GM23338 (cell line): ENCODE results near the gene TBRG4.

Experiments used
- CTCF ChIP-seq, 2 experiments: fragments of 200-600 bp in 1 of 2; sonication (generic) in 1 of 2; conservative IDR thresholded peaks; 2 replicates each; pipeline versions ENCODE4 v1.5.1 to v1.6.1; 2016 to 2017; ENCODE audit warnings: antibody characterized with exemption in 2 of 2, low read depth in 2 of 2, mild to moderate bottlenecking in 2 of 2, moderate library complexity in 1 of 2
- EZH2 ChIP-seq: fragments of 200-600 bp; sonication (generic); IDR thresholded peaks from one replicate; pipeline ENCODE4 v1.8.0; 2017; ENCODE audit warnings: antibody characterized with exemption, mild to moderate bottlenecking, low read depth; ENCODE audit not compliant: unreplicated experiment
- EZH2phosphoT487 ChIP-seq: fragments of 200-600 bp; sonication (generic); IDR thresholded peaks from one replicate; pipeline ENCODE4 v1.8.1; 2018; ENCODE audit warnings: antibody characterized with exemption; ENCODE audit not compliant: unreplicated experiment

- TF ChIP-seq CTCF (conservative IDR thresholded peaks at IDR 0.05; ENCODE audit: low read depth in 2 of 2): no peak
- no peak for TF ChIP-seq EZH2phosphoT487
- no peak for TF ChIP-seq EZH2
Measured at GRCh38 chr7:45108863-45109262, 2.6 kb downstream of the TBRG4 start.
